ENCODE data around the gene INPP5F. TPM values are rescaled to one million over a fixed set of nuclear protein-coding genes. Genes with fewer than 3 reads are reported as not detected.
A peak's percentile ranks its signal among the peaks of the same experiment; 100 is the strongest.
"Not testable (repeated sequence)": the region's sequence is repeated elsewhere in the genome, so short reads cannot be mapped to it uniquely, and the experiment has no call there.

Gene INPP5F
- total and polyA plus RNA-seq, 2 of the 13 experiments (the other 11 are each of a cell fraction or from before 2014, with no cell fraction given) = 12.5 to 15.7 TPM

- Histone ChIP-seq H3K4me3 (replicated peaks in 1 of 3; ENCODE audit: insufficient read depth in 1 of 3, low read depth in 2 of 3, low read length in 3 of 3) (no peak overlapping the region), H4K20me1 (ENCODE audit: insufficient read depth, low read length) (peaks cover 14% of the 10 kb centered on the region), H3K27me3 (ENCODE audit: control insufficient read depth in 1 of 2, insufficient read depth in 2 of 2, low read length in 2 of 2) (no peaks in the 10 kb centered on the region), H3K79me2 (ENCODE audit: insufficient read depth, low read length) (peaks cover 95% of the 10 kb centered on the region), H3K4me2 (ENCODE audit: low read depth, low read length) (no peak overlapping the region), H3K9me3 (ENCODE audit: low read length) (no peaks in the 10 kb centered on the region), H3K4me1 (ENCODE audit: insufficient read depth, low read length) (peaks cover 57% of the 10 kb centered on the region), H3K9ac (ENCODE audit: insufficient read depth, low read depth, low read length) (no peak overlapping the region), H3K27ac (ENCODE audit: extremely low read length, insufficient read depth, low read length) (no peak overlapping the region), H2AFZ (ENCODE audit: low read length) (no peak overlapping the region), H3K36me3 (replicated peaks in 1 of 2; ENCODE audit: control insufficient read depth in 1 of 2, insufficient read depth in 2 of 2, low read length in 2 of 2) (no peaks in the 10 kb centered on the region; a peak in 1 of 5 replicates)
- intact Hi-C loops (cut with micrococcal nuclease; ENCODE audit: unreplicated experiment) = no loop called here
- ATAC-seq = peak; percentile 47
- ChIA-PET CTCF (ENCODE audit: low intra/inter-chr PET ratio, low total read pairs) (no interaction called here), POLR2A (no interaction called here)
- in situ Hi-C loops (cut with HindIII; ENCODE audit: extremely low pct_ligation_motif_present, low pct_unique_long_range_greater_than_20kb) = no loop called here
- BruUV-seq (replicated peaks) = no TSS peak
- 84% methylated on average over 6 of the region's 6 CpGs for WGBS (ENCODE audit: low lambda C conversion rate)
- FAIRE-seq = no peak
- no peak for DNase-seq (ENCODE audit: low spot score)
- no peak for TF ChIP-seq RELA (CRISPR knock-in tag; IDR thresholded peaks at IDR 0.05)
- TF ChIP-seq NR1H2 (CRISPR knock-in tag; IDR thresholded peaks at IDR 0.05; ENCODE audit: borderline replicate concordance, low read depth) = no peak
- no peak for TF ChIP-seq ZFP62 (CRISPR knock-in tag; IDR thresholded peaks at IDR 0.05)
- TF ChIP-seq TEAD3 (CRISPR knock-in tag; optimal IDR thresholded peaks at IDR 0.05; ENCODE audit: borderline replicate concordance) = peak; percentile 46
- TF ChIP-seq NPAS2 (CRISPR knock-in tag; IDR thresholded peaks at IDR 0.05; ENCODE audit: borderline replicate concordance) = no peak
- peak; percentile 94 for TF ChIP-seq ZNF121 (CRISPR knock-in tag; IDR thresholded peaks at IDR 0.05)
- TF ChIP-seq AKAP8 (CRISPR knock-in tag; IDR thresholded peaks at IDR 0.05) = no peak
- no peak for TF ChIP-seq ZNF138 (CRISPR knock-in tag; IDR thresholded peaks at IDR 0.05; ENCODE audit: low read depth)
- no peak for TF ChIP-seq ZMYM3 (CRISPR knock-in tag; IDR thresholded peaks at IDR 0.05)
These were observed 139.9 kb downstream of the INPP5F start for GRCh38 chr10:119865699-119866240.

- WGBS (ENCODE audit: low lambda C conversion rate) = 92% methylated on average over 7 of the region's 7 CpGs
- TF ChIP-seq RFXAP (CRISPR knock-in tag; IDR thresholded peaks at IDR 0.05; ENCODE audit: borderline replicate concordance) (no peak), MYNN (CRISPR knock-in tag; IDR thresholded peaks at IDR 0.05; ENCODE audit: low read depth) (no peak), POGZ (CRISPR knock-in tag; IDR thresholded peaks at IDR 0.05) (no peak), KLF13 (CRISPR knock-in tag; IDR thresholded peaks at IDR 0.05) (no peak), GLI4 (CRISPR knock-in tag; IDR thresholded peaks at IDR 0.05; ENCODE audit: borderline replicate concordance) (no peak), ZNF317 (CRISPR knock-in tag; IDR thresholded peaks at IDR 0.05) (no peak)
- ChIA-PET CTCF (ENCODE audit: low intra/inter-chr PET ratio, low total read pairs) (no interaction called here), POLR2A (interaction anchor here (1.1 kb wide), 1 partner anchor 25 kb away, joined by 4 read pairs; the partner anchor contains the start of gene SEC23IP)
- Histone ChIP-seq H3K4me1 (ENCODE audit: insufficient read depth, low read length) (peaks cover 52% of the 10 kb centered on the region), H3K9me3 (ENCODE audit: low read length) (no peaks in the 10 kb centered on the region), H3K27ac (ENCODE audit: extremely low read length, insufficient read depth, low read length) (no peak overlapping the region), H2AFZ (ENCODE audit: low read length) (no peak overlapping the region), H4K20me1 (ENCODE audit: insufficient read depth, low read length) (peaks cover 14% of the 10 kb centered on the region), H3K79me2 (ENCODE audit: insufficient read depth, low read length) (peaks cover 94% of the 10 kb centered on the region), H3K9ac (ENCODE audit: insufficient read depth, low read depth, low read length) (no peak overlapping the region), H3K4me2 (ENCODE audit: low read depth, low read length) (no peak overlapping the region), H3K36me3 (replicated peaks in 1 of 2; ENCODE audit: control insufficient read depth in 1 of 2, insufficient read depth in 2 of 2, low read length in 2 of 2) (no peaks in the 10 kb centered on the region; a peak in 1 of 5 replicates), H3K4me3 (replicated peaks in 1 of 3; ENCODE audit: insufficient read depth in 1 of 3, low read depth in 2 of 3, low read length in 3 of 3) (no peak overlapping the region), H3K27me3 (ENCODE audit: control insufficient read depth in 1 of 2, insufficient read depth in 2 of 2, low read length in 2 of 2) (no peaks in the 10 kb centered on the region; a peak in 1 of 5 replicates)
- no peak for ATAC-seq
- in situ Hi-C loops (cut with HindIII; ENCODE audit: extremely low pct_ligation_motif_present, low pct_unique_long_range_greater_than_20kb) = no loop called here
- intact Hi-C loops (cut with micrococcal nuclease; ENCODE audit: unreplicated experiment) = no loop called here
- no peak for FAIRE-seq
- BruUV-seq (replicated peaks) = no TSS peak
- DNase-seq (ENCODE audit: low spot score) = no peak
These were observed 141.5 kb downstream of the INPP5F start for GRCh38 chr10:119867317-119867716.

GRCh38 chr10:119869398-119869797, 143.5 kb downstream of the INPP5F start:
- peak overlapping the region; percentile 20; the same call in 1 of the 2 replicates for H3K4me2 ChIP-seq (ENCODE audit: low read depth, low read length)
- DNase-seq (ENCODE audit: low spot score); H3K4me3 ChIP-seq (replicated peaks in 1 of 3; ENCODE audit: insufficient read depth in 1 of 3, low read depth in 2 of 3, low read length in 3 of 3); H3K27me3 ChIP-seq (ENCODE audit: control insufficient read depth in 1 of 2, insufficient read depth in 2 of 2, low read length in 2 of 2); H3K27ac ChIP-seq (ENCODE audit: extremely low read length, insufficient read depth, low read length); H3K9me3 ChIP-seq (ENCODE audit: low read length); FAIRE-seq; BruUV-seq (replicated peaks); ATAC-seq; intact Hi-C loops (cut with micrococcal nuclease; ENCODE audit: unreplicated experiment); H3K9ac ChIP-seq (ENCODE audit: insufficient read depth, low read depth, low read length); H2AFZ ChIP-seq (ENCODE audit: low read length); in situ Hi-C loops (cut with HindIII; ENCODE audit: extremely low pct_ligation_motif_present, low pct_unique_long_range_greater_than_20kb); CTCF ChIA-PET (ENCODE audit: low intra/inter-chr PET ratio, low total read pairs); H3K36me3 ChIP-seq (replicated peaks in 1 of 2; ENCODE audit: control insufficient read depth in 1 of 2, insufficient read depth in 2 of 2, low read length in 2 of 2); POLR2A ChIA-PET: not testable (repeated sequence)
- peaks cover 80% of the 10 kb centered on the region for H3K79me2 ChIP-seq (ENCODE audit: insufficient read depth, low read length)
- peaks cover 61% of the 10 kb centered on the region for H3K4me1 ChIP-seq (ENCODE audit: insufficient read depth, low read length)
- 82% methylated on average over 4 of the region's 4 CpGs for WGBS (ENCODE audit: low lambda C conversion rate)
- peaks cover 13% of the 10 kb centered on the region for H4K20me1 ChIP-seq (ENCODE audit: insufficient read depth, low read length)
